Hepatocyte (in vitro differentiated cells): Measurements from ENCODE around the gene VGLL1. TPM values are rescaled to one million over a fixed set of nuclear protein-coding genes. Genes with fewer than 3 reads are reported as not detected.

Source experiments
- DNase-seq: peaks from one replicate; pipeline ENCODE4 v3.0.0-alpha.2; 2016; ENCODE audit warnings: low spot score
- H2AFZ ChIP-seq: fragments of 200-600 bp; sonication (generic); 2 replicates; pipeline ENCODE4 v1.6.0; 2016; ENCODE audit warnings: antibody characterized with exemption, mild to moderate bottlenecking
- H3K27ac ChIP-seq: fragments of 200-600 bp; sonication (generic); 2 replicates; pipeline ENCODE4 v1.5.1; 2016; ENCODE audit warnings: mild to moderate bottlenecking
- H3K27me3 ChIP-seq: fragments of 200-600 bp; sonication (generic); 2 replicates; pipeline ENCODE4 v1.6.1; 2016
- H3K36me3 ChIP-seq: fragments of 200-600 bp; sonication (generic); replicated peaks from 2 replicates; pipeline ENCODE4 v1.5.1; 2016; ENCODE audit warnings: low read depth; ENCODE audit not compliant: insufficient read depth
- H3K4me1 ChIP-seq: fragments of 200-600 bp; sonication (generic); 2 replicates; pipeline ENCODE4 v1.5.1; 2016; ENCODE audit warnings: mild to moderate bottlenecking, moderate library complexity; ENCODE audit not compliant: insufficient read depth
- H3K4me2 ChIP-seq: fragments of 200-600 bp; sonication (generic); 2 replicates; pipeline ENCODE4 v1.6.0; 2016
- H3K4me3 ChIP-seq: fragments of 200-600 bp; sonication (generic); 2 replicates; pipeline ENCODE4 v1.5.1; 2016; ENCODE audit warnings: mild to moderate bottlenecking
- H3K79me2 ChIP-seq: fragments of 200-600 bp; sonication (generic); 2 replicates; pipeline ENCODE4 v1.6.0; 2017; ENCODE audit warnings: mild to moderate bottlenecking
- H3K9me2 ChIP-seq: fragments of 200-600 bp; sonication (generic); replicated peaks from 2 replicates; pipeline ENCODE4 v1.6.0; 2017; ENCODE audit warnings: mild to moderate bottlenecking; ENCODE audit not compliant: insufficient read depth
- H3K9me3 ChIP-seq: fragments of 200-600 bp; sonication (generic); 2 replicates; pipeline ENCODE4 v1.5.1; 2016; ENCODE audit warnings: low read depth, mild to moderate bottlenecking
- H4K20me1 ChIP-seq: fragments of 200-600 bp; sonication (generic); 2 replicates; pipeline ENCODE4 v1.6.0; 2016; ENCODE audit warnings: mild to moderate bottlenecking; ENCODE audit not compliant: insufficient read depth, poor library complexity, severe bottlenecking
- EZH2 ChIP-seq: fragments of 200-600 bp; sonication (generic); IDR thresholded peaks from 2 replicates; pipeline ENCODE4 v1.6.1; 2016; ENCODE audit warnings: antibody characterized with exemption, mild to moderate bottlenecking, borderline replicate concordance
- EZH2phosphoT487 ChIP-seq: fragments of 200-600 bp; sonication (generic); IDR thresholded peaks from one replicate; pipeline ENCODE4 v1.6.1; 2018; ENCODE audit warnings: antibody characterized with exemption, mild to moderate bottlenecking, low read depth, moderate library complexity; ENCODE audit not compliant: unreplicated experiment, severe bottlenecking
- WGBS: methylation state at CpG from one replicate; pipeline ENCODE4 v1.1.6; 2016; ENCODE audit warnings: low lambda C conversion rate; ENCODE audit errors: missing lambda C conversion rate; 5-methylcytosine and 5-hydroxymethylcytosine counted together
- polyA plus RNA-seq: library from polyadenylated mRNA; unstranded; fragments of >200 nt; fragmentation: Nextera tagmentation; extraction: Ambion mirVana; gene quantifications from 2 replicates; pipeline ENCODE4 v1.2.1, GENCODE V29; 2016
- total RNA-seq: library from RNA; depleted of rRNA; stranded (reverse); fragments of >200 nt; gene quantifications from 2 replicates; pipeline ENCODE4 v1.2.3, GENCODE V29; 2014
- TF ChIP-seq, protein P1 (sequence below): fragments of 200-600 bp; sonication (generic); IDR thresholded peaks from 2 replicates; pipeline ENCODE4 v1.5.1; 2016; ENCODE audit warnings: antibody characterized with exemption, mild to moderate bottlenecking; ENCODE audit not compliant: poor library complexity

The VGLL1 gene
- total and polyA plus RNA-seq, 2 experiments from 2014 or later = 4.8 to 9.3 TPM

DNA sequence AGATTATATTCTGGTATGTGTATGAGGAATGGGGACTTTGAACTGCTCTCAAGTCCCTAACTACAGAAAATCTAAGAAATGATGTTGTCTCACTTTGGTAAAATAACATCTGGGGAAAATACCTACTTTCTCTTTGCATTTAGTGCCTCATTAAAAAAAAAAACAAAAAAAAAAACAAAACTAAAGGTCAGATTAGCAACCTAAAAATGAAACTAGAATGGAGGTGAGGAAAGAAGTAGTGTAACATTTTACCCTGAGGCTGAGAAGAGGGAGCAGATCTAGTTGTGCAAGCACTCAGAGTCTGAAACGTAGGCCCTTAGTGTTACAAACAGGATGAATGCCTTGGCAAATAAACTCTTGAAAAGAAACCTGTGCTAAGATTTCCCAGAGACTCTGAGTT is 56.0 kb downstream of the VGLL1 start:
- TF ChIP-seq, protein P1, sequence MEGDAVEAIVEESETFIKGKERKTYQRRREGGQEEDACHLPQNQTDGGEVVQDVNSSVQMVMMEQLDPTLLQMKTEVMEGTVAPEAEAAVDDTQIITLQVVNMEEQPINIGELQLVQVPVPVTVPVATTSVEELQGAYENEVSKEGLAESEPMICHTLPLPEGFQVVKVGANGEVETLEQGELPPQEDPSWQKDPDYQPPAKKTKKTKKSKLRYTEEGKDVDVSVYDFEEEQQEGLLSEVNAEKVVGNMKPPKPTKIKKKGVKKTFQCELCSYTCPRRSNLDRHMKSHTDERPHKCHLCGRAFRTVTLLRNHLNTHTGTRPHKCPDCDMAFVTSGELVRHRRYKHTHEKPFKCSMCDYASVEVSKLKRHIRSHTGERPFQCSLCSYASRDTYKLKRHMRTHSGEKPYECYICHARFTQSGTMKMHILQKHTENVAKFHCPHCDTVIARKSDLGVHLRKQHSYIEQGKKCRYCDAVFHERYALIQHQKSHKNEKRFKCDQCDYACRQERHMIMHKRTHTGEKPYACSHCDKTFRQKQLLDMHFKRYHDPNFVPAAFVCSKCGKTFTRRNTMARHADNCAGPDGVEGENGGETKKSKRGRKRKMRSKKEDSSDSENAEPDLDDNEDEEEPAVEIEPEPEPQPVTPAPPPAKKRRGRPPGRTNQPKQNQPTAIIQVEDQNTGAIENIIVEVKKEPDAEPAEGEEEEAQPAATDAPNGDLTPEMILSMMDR = no peak
- no peak for TF ChIP-seq EZH2
- no peak for TF ChIP-seq EZH2phosphoT487
- H4K20me1 ChIP-seq = no peaks in the 10 kb centered on the region
- no peaks in the 10 kb centered on the region for H3K4me1 ChIP-seq
- H3K36me3 ChIP-seq = no peaks in the 10 kb centered on the region
- H2AFZ ChIP-seq = no peak overlapping the region
- no peaks in the 10 kb centered on the region for H3K9me3 ChIP-seq
- no peak overlapping the region for H3K4me3 ChIP-seq
- no peaks in the 10 kb centered on the region for H3K79me2 ChIP-seq
- 63% methylated on average over 1 of the region's 1 CpG for whole genome bisulfite sequencing
- no peak for DNase-seq
- H3K9me2 ChIP-seq = no peaks in the 10 kb centered on the region
- H3K27ac ChIP-seq = no peak overlapping the region
- H3K4me2 ChIP-seq = no peak overlapping the region
- no peaks in the 10 kb centered on the region for H3K27me3 ChIP-seq

DNA sequence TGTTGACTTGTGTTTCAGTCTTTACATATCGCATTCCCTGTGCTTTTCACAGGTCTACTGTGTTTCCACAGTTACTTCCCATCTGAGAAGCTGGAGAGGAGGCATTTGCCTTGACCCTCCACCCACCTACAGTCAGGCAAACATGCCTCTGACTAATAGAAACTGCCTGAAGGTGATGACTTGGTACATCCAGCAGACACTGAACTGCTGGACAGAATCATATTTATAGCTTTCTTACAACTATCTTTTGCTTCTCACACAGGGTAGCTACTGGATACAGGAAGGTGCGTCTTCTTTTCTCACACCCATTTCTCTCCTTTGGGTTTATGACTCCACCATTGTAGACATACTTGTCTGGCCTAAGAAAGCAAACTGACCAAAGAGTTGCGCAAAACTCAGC is 58.0 kb downstream of the VGLL1 start:
- Histone ChIP-seq H2AFZ (no peak overlapping the region), H3K27ac (no peak overlapping the region), H3K4me1 (no peaks in the 10 kb centered on the region), H3K36me3 (no peaks in the 10 kb centered on the region), H3K27me3 (no peaks in the 10 kb centered on the region), H4K20me1 (no peaks in the 10 kb centered on the region), H3K9me2 (no peaks in the 10 kb centered on the region), H3K79me2 (no peaks in the 10 kb centered on the region), H3K4me2 (no peak overlapping the region), H3K4me3 (no peak overlapping the region), H3K9me3 (no peaks in the 10 kb centered on the region)
- DNase-seq = no peak
- TF ChIP-seq, protein P1 = no peak
- no peak for TF ChIP-seq EZH2phosphoT487
- no peak for TF ChIP-seq EZH2
- WGBS = 82% methylated on average over 3 of the region's 3 CpGs

DNA sequence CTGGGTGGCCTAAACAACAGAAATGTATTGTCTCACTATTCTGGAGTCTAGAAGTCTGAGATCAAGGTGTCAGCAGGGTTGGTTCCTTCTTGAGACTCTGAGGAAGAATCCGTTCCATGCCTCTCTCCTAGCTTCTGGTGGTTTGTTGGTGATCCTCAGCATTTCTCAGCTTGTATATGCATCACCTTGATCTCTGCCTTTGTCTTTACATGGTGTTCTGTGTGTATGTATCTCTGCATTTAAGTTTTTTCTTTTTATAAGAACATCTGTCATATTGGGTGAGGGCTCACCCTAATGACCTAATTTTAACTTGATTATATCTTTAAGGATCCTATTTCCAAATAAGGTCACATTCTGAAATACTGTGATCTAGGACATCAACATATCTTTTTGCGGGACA is 65.3 kb downstream of the VGLL1 start:
- Histone ChIP-seq H3K36me3 (no peaks in the 10 kb centered on the region), H4K20me1 (no peaks in the 10 kb centered on the region), H3K9me2 (no peaks in the 10 kb centered on the region), H3K4me1 (no peaks in the 10 kb centered on the region), H3K4me3 (no peak overlapping the region), H3K79me2 (no peaks in the 10 kb centered on the region), H3K4me2 (no peak overlapping the region), H3K9me3 (no peaks in the 10 kb centered on the region), H3K27me3 (no peaks in the 10 kb centered on the region), H2AFZ (no peak overlapping the region), H3K27ac (no peak overlapping the region)
- DNase-seq = no peak
- TF ChIP-seq EZH2phosphoT487 (no peak), EZH2 (no peak)
- TF ChIP-seq, protein P1 = no peak
- 89% methylated on average over 2 of the region's 2 CpGs for WGBS

DNA sequence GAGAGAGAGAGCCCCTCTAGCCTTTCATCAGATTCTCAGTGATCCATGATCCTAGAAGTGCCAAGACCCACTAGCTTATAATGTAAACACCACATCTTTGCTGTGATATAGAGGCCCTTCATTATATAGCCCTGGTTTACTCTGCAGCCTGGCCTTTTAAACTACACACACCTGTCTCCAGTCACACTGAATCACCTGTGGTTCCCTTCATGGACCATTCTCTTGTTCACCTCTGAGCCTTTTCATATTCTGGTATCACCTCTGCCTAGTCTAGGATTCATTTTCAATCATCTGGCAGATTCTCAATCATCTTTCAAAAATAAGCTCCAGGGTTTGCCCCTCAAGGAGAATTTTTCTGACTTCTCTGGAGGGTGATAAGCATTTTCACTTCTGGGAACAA is 65.9 kb downstream of the VGLL1 start:
- H3K79me2 ChIP-seq = no peaks in the 10 kb centered on the region
- TF ChIP-seq EZH2 (no peak), EZH2phosphoT487 (no peak)
- TF ChIP-seq, protein P1 = no peak
- no peak overlapping the region for H3K27ac ChIP-seq
- H3K27me3 ChIP-seq = no peaks in the 10 kb centered on the region
- H4K20me1 ChIP-seq = no peaks in the 10 kb centered on the region
- H3K9me3 ChIP-seq = no peaks in the 10 kb centered on the region
- H3K4me1 ChIP-seq = no peaks in the 10 kb centered on the region
- no peaks in the 10 kb centered on the region for H3K36me3 ChIP-seq
- no peak for DNase-seq
- H2AFZ ChIP-seq = no peak overlapping the region
- no peak overlapping the region for H3K4me2 ChIP-seq
- no peaks in the 10 kb centered on the region for H3K9me2 ChIP-seq
- H3K4me3 ChIP-seq = no peak overlapping the region
